GM23248 (cell line): ENCODE results near the gene PDCL3.

Experiments
- EZH2 ChIP-seq: fragments of 200-600 bp; sonication (generic); IDR thresholded peaks from 2 replicates; pipeline ENCODE4 v1.6.1; 2018; ENCODE audit warnings: antibody characterized with exemption, mild to moderate bottlenecking; ENCODE audit not compliant: insufficient read depth, poor library complexity, severe bottlenecking
- EZH2phosphoT487 ChIP-seq: fragments of 200-600 bp; sonication (generic); IDR thresholded peaks from 2 replicates; pipeline ENCODE4 v1.6.1; 2018; ENCODE audit warnings: antibody characterized with exemption, moderate library complexity, mild to moderate bottlenecking, low read depth; ENCODE audit not compliant: insufficient read depth

GRCh38 chr2:100518801-100519200 lies 44.0 kb upstream of the PDCL3 start:
- TF ChIP-seq EZH2 (no peak), EZH2phosphoT487 (no peak)
